K562 (cell line): ENCODE results near the gene HNF1B. TPM values are rescaled to one million over a fixed set of nuclear protein-coding genes. Genes with fewer than 3 reads are reported as not detected.

ENCODE experiments used
- ATAC-seq: fragments of 200-7000 bp; cut with Tn5 transposase; 3 replicates; pipeline ENCODE4 v1.9.1; 2020; ENCODE audit warnings: moderate library complexity
- BruUV-seq: library from RNA; stranded (reverse); fragments of 400-500 nt; replicated peaks from 2 replicates; lab custom pipeline; 2021; lab: Mats Ljungman, UMichigan
- CTCF ChIA-PET: fragments of 300-600 bp; formaldehyde crosslinking; extraction: SDS; loops from one replicate; lab custom pipeline; 2021; ENCODE audit warnings: low intra/inter-chr PET ratio; lab: Yijun Ruan, JAX
- POLR2A ChIA-PET: fragments of 300-600, 350-650 bp; sonication (Branson Sonifier 250); formaldehyde crosslinking; extraction: SDS; loops from one replicate; lab custom pipeline; 2021; ENCODE audit warnings: antibody characterized with exemption, inconsistent platforms; lab: Yijun Ruan, JAX
- DNase-seq, 4 experiments: peaks; one replicate each; pipeline versions ENCODE4 v3.0.0 to v3.0.0-alpha.2; 2011 to 2018; ENCODE audit warnings: low spot score in 3 of 4, mixed read lengths in 3 of 4; ENCODE audit errors: extremely low read depth in 1 of 4
- FAIRE-seq: peaks from 2 replicates; lab custom pipeline; 2011; peaks lifted over from hg19 to GRCh38; lab: Jason Lieb, UNC
- H2AFZ ChIP-seq: 2 replicates; pipeline ENCODE4 v1.6.0; 2011; ENCODE audit warnings: low read depth, low read length, control low read depth, inconsistent platforms
- H3K27ac ChIP-seq: fragments of 200-600 bp; 3 replicates; pipeline ENCODE4 v1.8.0; 2011; ENCODE audit warnings: low read depth, mild to moderate bottlenecking, control low read depth, inconsistent platforms, low read length, moderate library complexity, mixed read lengths; ENCODE audit errors: extremely low read depth
- H3K27me3 ChIP-seq, 2 experiments: fragments of 300-600 bp in 1 of 2; 2 replicates in 1 of 2; 3 replicates in 1 of 2; pipeline versions ENCODE4 v1.6.0 to v1.8.0; 2011; ENCODE audit warnings: inconsistent platforms in 2 of 2, low read length in 2 of 2, mild to moderate bottlenecking in 1 of 2, mixed read lengths in 1 of 2, moderate library complexity in 1 of 2; ENCODE audit not compliant: control insufficient read depth in 2 of 2, insufficient read depth in 2 of 2
- H3K36me3 ChIP-seq: fragments of 300-600 bp; 3 replicates; pipeline ENCODE4 v1.8.0; 2011; ENCODE audit warnings: mild to moderate bottlenecking, low read length, inconsistent platforms; ENCODE audit not compliant: control insufficient read depth, insufficient read depth
- H3K4me1 ChIP-seq, 2 experiments: fragments of 200-600 bp in 1 of 2; replicated peaks in 1 of 2; 2 replicates in 1 of 2; 3 replicates in 1 of 2; pipeline versions ENCODE4 v1.5.1 to v1.8.0; 2011; ENCODE audit warnings: inconsistent platforms in 2 of 2, low read length in 2 of 2, mild to moderate bottlenecking in 1 of 2, mixed read lengths in 1 of 2, moderate library complexity in 1 of 2; ENCODE audit not compliant: control insufficient read depth in 2 of 2, insufficient read depth in 2 of 2
- H3K4me2 ChIP-seq: 2 replicates; pipeline ENCODE4 v1.6.1; 2011; ENCODE audit warnings: low read length, control low read depth, inconsistent platforms, mixed read lengths; ENCODE audit not compliant: insufficient read depth
- H3K4me3 ChIP-seq: fragments of 200-600 bp; sonication (generic), shearing (Covaris generic); 2 replicates; pipeline ENCODE4 v1.5.1; 2016; ENCODE audit warnings: control low read depth, inconsistent platforms
- H3K79me2 ChIP-seq: fragments of 200-600 bp; 3 replicates; pipeline ENCODE4 v1.8.0; 2011; ENCODE audit warnings: low read length, inconsistent platforms; ENCODE audit not compliant: control insufficient read depth, insufficient read depth
- H3K9ac ChIP-seq, 2 experiments: 2 replicates each; pipeline versions ENCODE4 v1.6.0 to v1.6.1; 2011; ENCODE audit warnings: low read depth in 2 of 2, low read length in 2 of 2, control low read depth in 1 of 2, inconsistent platforms in 1 of 2, mild to moderate bottlenecking in 1 of 2, mixed read lengths in 1 of 2; ENCODE audit not compliant: insufficient read depth in 1 of 2
- H3K9me1 ChIP-seq: one replicate; pipeline ENCODE4 v1.6.0; 2011; ENCODE audit warnings: inconsistent platforms, mild to moderate bottlenecking, low read length, moderate library complexity; ENCODE audit not compliant: control insufficient read depth, insufficient read depth
- H3K9me3 ChIP-seq: replicated peaks from 2 replicates; pipeline ENCODE4 v1.5.1; 2011; ENCODE audit warnings: low read depth, low read length, inconsistent platforms; ENCODE audit not compliant: control insufficient read depth, insufficient read depth
- H4K20me1 ChIP-seq: replicated peaks from 2 replicates; pipeline ENCODE4 v1.6.1; 2011; ENCODE audit warnings: low read length, inconsistent platforms, mixed read lengths; ENCODE audit not compliant: control insufficient read depth, insufficient read depth
- BRF1 ChIP-seq: IDR thresholded peaks from 3 replicates; pipeline ENCODE4 v1.6.1; 2011; ENCODE audit warnings: borderline replicate concordance, mild to moderate bottlenecking; ENCODE audit not compliant: insufficient read length; ENCODE audit errors: extremely low read depth
- CCAR2 ChIP-seq: fragments of 200-400 bp; formaldehyde crosslinking; IDR thresholded peaks from 2 replicates; pipeline ENCODE4 v1.6.1; 2017; ENCODE audit warnings: mild to moderate bottlenecking, low read depth, low read length
- CSDE1 ChIP-seq, 2 experiments: fragments of 450-650 bp; IDR thresholded peaks; 2 replicates each; pipeline ENCODE4 v1.6.1; 2016; ENCODE audit warnings: mild to moderate bottlenecking in 1 of 2
- FOXP1 ChIP-seq: sonication (generic); formaldehyde crosslinking; IDR thresholded peaks from 2 replicates; pipeline ENCODE4 v1.8.0; 2022; ENCODE audit warnings: mild to moderate bottlenecking, missing genetic modification reagents
- NR2F6 ChIP-seq: fragments of 450-650 bp; formaldehyde crosslinking; IDR thresholded peaks from 2 replicates; pipeline ENCODE4 v1.4.0; 2020; ENCODE audit warnings: mild to moderate bottlenecking
- NR3C1 ChIP-seq: sonication (generic); formaldehyde crosslinking; IDR thresholded peaks from 2 replicates; pipeline ENCODE4 v1.8.1; 2022; ENCODE audit warnings: missing genetic modification reagents
- OTX1 ChIP-seq: fragments of 450-650 bp; formaldehyde crosslinking; IDR thresholded peaks from 2 replicates; pipeline ENCODE4 v1.4.0; 2022; ENCODE audit warnings: mild to moderate bottlenecking
- PHF20 ChIP-seq: fragments of 450-650 bp; IDR thresholded peaks from 2 replicates; pipeline ENCODE4 v1.6.1; 2018; ENCODE audit not compliant: partially characterized antibody
- U2AF2 ChIP-seq: fragments of 200-400 bp; formaldehyde crosslinking; optimal IDR thresholded peaks from 2 replicates; pipeline ENCODE3; 2017; ENCODE audit warnings: low read depth, mild to moderate bottlenecking, low read length
- ZNF253 ChIP-seq: fragments of 250-450 bp; sonication (Bioruptor Pico); conservative IDR thresholded peaks from 2 replicates; pipeline ENCODE4 v1.6.1; 2021; ENCODE audit warnings: mild to moderate bottlenecking
- ZNF3 ChIP-seq: fragments of 250-450 bp; sonication (Bioruptor Pico); IDR thresholded peaks from 2 replicates; pipeline ENCODE4 v1.5.0; 2021; ENCODE audit warnings: mild to moderate bottlenecking, moderate library complexity
- ZSCAN29 ChIP-seq: fragments of 450-650 bp; IDR thresholded peaks from 2 replicates; pipeline ENCODE4 v1.6.1; 2017
- WGBS: fragments of 100-300 bp; shearing (Covaris generic); methylation state at CpG from one replicate; pipeline ENCODE4 v1.1.6; 2016; ENCODE audit warnings: low coverage, mixed read lengths; ENCODE audit not compliant: insufficient coverage; ENCODE audit errors: missing lambda C conversion rate; 5-methylcytosine and 5-hydroxymethylcytosine counted together
- in situ Hi-C: fragments of 300-500 bp; cut with MboI; formaldehyde crosslinking; loops from 4 replicates; pipeline ENCODE4 v1.15.0; 2018; ENCODE audit warnings: inconsistent platforms, mixed read lengths
- intact Hi-C: fragments of 100-400 bp; cut with micrococcal nuclease; formaldehyde crosslinking; loops from 2 replicates; pipeline ENCODE4 v1.14.2; 2022
- polyA plus RNA-seq, 8 experiments: library from polyadenylated mRNA; depleted of rRNA in 4 of 8; stranded (reverse) in 5 of 8; unstranded in 3 of 8; fragments of >200 nt; fragmentation: Nextera tagmentation in 2 of 8; fragmentation: Illumina TruSeq in 1 of 8; extraction: Ambion mirVana in 2 of 8; extraction: Trizol in 1 of 8; gene quantifications; 2 replicates each; pipeline versions ENCODE4 v1.2.1 to v1.2.3, GENCODE V29; 2011 to 2014; ENCODE audit warnings: inconsistent platforms in 1 of 8, missing spikeins in 1 of 8
- total RNA-seq, 7 experiments: library from RNA; depleted of rRNA in 6 of 7; stranded (reverse); fragments of >200 nt in 6 of 7; fragmentation: Illumina TruSeq in 2 of 7; extraction: Trizol in 2 of 7; gene quantifications; 2 replicates each; pipeline versions ENCODE4 v1.2.1 to v1.2.3, GENCODE V29; 2011 to 2021; ENCODE audit warnings: low replicate concordance in 1 of 7
- TF ChIP-seq, protein P1 (sequence below): fragments of 250-450 bp; sonication (Bioruptor Pico); IDR thresholded peaks from 2 replicates; pipeline ENCODE4 v1.6.1; 2021; ENCODE audit warnings: mild to moderate bottlenecking
- TF ChIP-seq, protein P2 (sequence below): fragments of 250-450 bp; sonication (Bioruptor Pico); IDR thresholded peaks from 2 replicates; pipeline ENCODE4 v1.8.0; 2022; ENCODE audit warnings: moderate library complexity, mild to moderate bottlenecking, inconsistent platforms
- TF ChIP-seq, protein P3 (sequence below): sonication (generic); formaldehyde crosslinking; IDR thresholded peaks from 2 replicates; pipeline ENCODE4 v1.8.1; 2023; ENCODE audit warnings: mild to moderate bottlenecking, missing genetic modification reagents
- TF ChIP-seq, protein P4 (sequence below): sonication (generic); formaldehyde crosslinking; IDR thresholded peaks from 2 replicates; pipeline ENCODE4 v1.8.1; 2023; ENCODE audit warnings: mild to moderate bottlenecking, missing genetic modification reagents

HNF1B gene
- total and polyA plus RNA-seq, 9 of the 15 experiments (the other 6 are each of a cell fraction or from before 2014, with no cell fraction given) = not detected

DNA sequence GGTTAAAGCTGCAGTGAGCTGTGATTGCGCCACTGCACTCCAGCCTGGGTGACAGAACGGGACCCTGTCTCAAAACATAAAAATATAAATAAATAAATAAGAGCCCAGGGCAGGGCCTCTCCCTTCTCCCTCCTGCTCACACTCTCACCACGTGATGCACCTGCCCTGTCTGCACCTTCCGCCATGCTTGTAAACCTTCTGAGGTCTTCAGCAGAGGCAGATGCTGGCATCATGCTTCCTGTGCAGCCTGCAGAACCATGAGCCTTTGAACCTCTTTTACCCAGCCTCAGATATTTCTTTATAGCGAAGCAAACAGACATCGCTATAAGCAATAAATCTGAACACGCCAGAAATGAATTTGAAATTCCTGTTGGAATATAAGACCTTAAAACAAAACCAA is 48.5 kb downstream of the HNF1B start:
- BruUV-seq = no TSS peak
- CTCF ChIA-PET = no interaction called here

More for the DNA sequence above, 48.5 kb downstream of the HNF1B start:
- H3K4me2 ChIP-seq = no peak overlapping the region
- H3K9me3 ChIP-seq = no peaks in the 10 kb centered on the region
- no peaks in the 10 kb centered on the region for H3K36me3 ChIP-seq
- ATAC-seq (no peak), DNase-seq (no peak), FAIRE-seq (no peak)
- H3K4me3 ChIP-seq = no peak overlapping the region
- POLR2A ChIA-PET = no interaction called here
- H3K9me1 ChIP-seq = no peaks in the 10 kb centered on the region
- peaks cover 14 to 37% of the 10 kb centered on the region in 2 experiments for H3K27me3 ChIP-seq
- H3K79me2 ChIP-seq = no peaks in the 10 kb centered on the region
- H2AFZ ChIP-seq = no peak overlapping the region
- in situ Hi-C loops = no loop called here
- no peaks in the 10 kb centered on the region for H4K20me1 ChIP-seq
- H3K4me1 ChIP-seq = no peaks in the 10 kb centered on the region
- intact Hi-C loops = no loop called here
- TF ChIP-seq FOXP1 (CRISPR knock-in tag) (no peak), PHF20 (no peak), ZNF3 (no peak), NR3C1 (CRISPR knock-in tag) (no peak), ZNF253 (CRISPR knock-in tag) (no peak), BRF1 (no peak), CCAR2 (no peak), NR2F6 (CRISPR knock-in tag) (no peak), OTX1 (no peak), U2AF2 (no peak), ZSCAN29 (no peak), CSDE1 (IDR thresholded peaks at IDR 0.05) (no peak)
- TF ChIP-seq, protein P1, sequence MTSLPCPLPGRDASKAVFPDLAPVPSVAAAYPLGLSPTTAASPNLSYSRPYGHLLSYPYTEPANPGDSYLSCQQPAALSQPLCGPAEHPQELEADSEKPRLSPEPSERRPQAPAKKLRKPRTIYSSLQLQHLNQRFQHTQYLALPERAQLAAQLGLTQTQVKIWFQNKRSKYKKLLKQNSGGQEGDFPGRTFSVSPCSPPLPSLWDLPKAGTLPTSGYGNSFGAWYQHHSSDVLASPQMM = no peak
- TF ChIP-seq, protein P2, sequence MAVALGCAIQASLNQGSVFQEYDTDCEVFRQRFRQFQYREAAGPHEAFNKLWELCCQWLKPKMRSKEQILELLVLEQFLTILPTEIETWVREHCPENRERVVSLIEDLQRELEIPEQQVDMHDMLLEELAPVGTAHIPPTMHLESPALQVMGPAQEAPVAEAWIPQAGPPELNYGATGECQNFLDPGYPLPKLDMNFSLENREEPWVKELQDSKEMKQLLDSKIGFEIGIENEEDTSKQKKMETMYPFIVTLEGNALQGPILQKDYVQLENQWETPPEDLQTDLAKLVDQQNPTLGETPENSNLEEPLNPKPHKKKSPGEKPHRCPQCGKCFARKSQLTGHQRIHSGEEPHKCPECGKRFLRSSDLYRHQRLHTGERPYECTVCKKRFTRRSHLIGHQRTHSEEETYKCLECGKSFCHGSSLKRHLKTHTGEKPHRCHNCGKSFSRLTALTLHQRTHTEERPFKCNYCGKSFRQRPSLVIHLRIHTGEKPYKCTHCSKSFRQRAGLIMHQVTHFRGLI (CRISPR knock-in tag) = no peak
- TF ChIP-seq, protein P3, sequence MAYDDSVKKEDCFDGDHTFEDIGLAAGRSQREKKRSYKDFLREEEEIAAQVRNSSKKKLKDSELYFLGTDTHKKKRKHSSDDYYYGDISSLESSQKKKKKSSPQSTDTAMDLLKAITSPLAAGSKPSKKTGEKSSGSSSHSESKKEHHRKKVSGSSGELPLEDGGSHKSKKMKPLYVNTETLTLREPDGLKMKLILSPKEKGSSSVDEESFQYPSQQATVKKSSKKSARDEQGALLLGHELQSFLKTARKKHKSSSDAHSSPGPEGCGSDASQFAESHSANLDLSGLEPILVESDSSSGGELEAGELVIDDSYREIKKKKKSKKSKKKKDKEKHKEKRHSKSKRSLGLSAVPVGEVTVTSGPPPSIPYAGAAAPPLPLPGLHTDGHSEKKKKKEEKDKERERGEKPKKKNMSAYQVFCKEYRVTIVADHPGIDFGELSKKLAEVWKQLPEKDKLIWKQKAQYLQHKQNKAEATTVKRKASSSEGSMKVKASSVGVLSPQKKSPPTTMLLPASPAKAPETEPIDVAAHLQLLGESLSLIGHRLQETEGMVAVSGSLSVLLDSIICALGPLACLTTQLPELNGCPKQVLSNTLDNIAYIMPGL (CRISPR knock-in tag) = no peak
- TF ChIP-seq, protein P4, sequence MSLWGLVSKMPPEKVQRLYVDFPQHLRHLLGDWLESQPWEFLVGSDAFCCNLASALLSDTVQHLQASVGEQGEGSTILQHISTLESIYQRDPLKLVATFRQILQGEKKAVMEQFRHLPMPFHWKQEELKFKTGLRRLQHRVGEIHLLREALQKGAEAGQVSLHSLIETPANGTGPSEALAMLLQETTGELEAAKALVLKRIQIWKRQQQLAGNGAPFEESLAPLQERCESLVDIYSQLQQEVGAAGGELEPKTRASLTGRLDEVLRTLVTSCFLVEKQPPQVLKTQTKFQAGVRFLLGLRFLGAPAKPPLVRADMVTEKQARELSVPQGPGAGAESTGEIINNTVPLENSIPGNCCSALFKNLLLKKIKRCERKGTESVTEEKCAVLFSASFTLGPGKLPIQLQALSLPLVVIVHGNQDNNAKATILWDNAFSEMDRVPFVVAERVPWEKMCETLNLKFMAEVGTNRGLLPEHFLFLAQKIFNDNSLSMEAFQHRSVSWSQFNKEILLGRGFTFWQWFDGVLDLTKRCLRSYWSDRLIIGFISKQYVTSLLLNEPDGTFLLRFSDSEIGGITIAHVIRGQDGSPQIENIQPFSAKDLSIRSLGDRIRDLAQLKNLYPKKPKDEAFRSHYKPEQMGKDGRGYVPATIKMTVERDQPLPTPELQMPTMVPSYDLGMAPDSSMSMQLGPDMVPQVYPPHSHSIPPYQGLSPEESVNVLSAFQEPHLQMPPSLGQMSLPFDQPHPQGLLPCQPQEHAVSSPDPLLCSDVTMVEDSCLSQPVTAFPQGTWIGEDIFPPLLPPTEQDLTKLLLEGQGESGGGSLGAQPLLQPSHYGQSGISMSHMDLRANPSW (CRISPR knock-in tag) = no peak
- no peak overlapping the region for H3K27ac ChIP-seq
- H3K9ac ChIP-seq = no peak overlapping the region
- 1% methylated on average over 7 of the region's 7 CpGs for WGBS
